ENCODE results near the gene PLA2G4B.

The PLA2G4B gene

GRCh38 chr15:41848631-41849030 lies 10.0 kb downstream of the PLA2G4B start:
- Histone ChIP-seq H3K27me3 (replicated peaks; ENCODE audit: control insufficient read depth, insufficient read depth, low read length, poor library complexity, severe bottlenecking) (no peaks in the 10 kb centered on the region), H3K36me3 (ENCODE audit: control insufficient read depth, insufficient read depth, low read length) (peaks cover 44% of the 10 kb centered on the region), H3K9me3 (ENCODE audit: control insufficient read depth, low read length) (no peaks in the 10 kb centered on the region), H3K4me1 (ENCODE audit: control insufficient read depth, insufficient read depth, low read length, poor library complexity, severe bottlenecking) (no peaks in the 10 kb centered on the region), H3K4me3 (ENCODE audit: insufficient read depth, low read depth, low read length, poor library complexity, severe bottlenecking) (no peak overlapping the region), H3K27ac (ENCODE audit: insufficient read depth, low read length, poor library complexity, severe bottlenecking) (no peak overlapping the region)
- DNase-seq: no peak

GRCh38 chr15:41849204-41849603 lies 10.6 kb downstream of the PLA2G4B start:
- H3K27me3 ChIP-seq (replicated peaks; ENCODE audit: control insufficient read depth, insufficient read depth, low read length, poor library complexity, severe bottlenecking): no peaks in the 10 kb centered on the region
- DNase-seq: no peak
- no peak overlapping the region for H3K27ac ChIP-seq (ENCODE audit: insufficient read depth, low read length, poor library complexity, severe bottlenecking)
- no peaks in the 10 kb centered on the region for H3K9me3 ChIP-seq (ENCODE audit: control insufficient read depth, low read length)
- H3K4me1 ChIP-seq (ENCODE audit: control insufficient read depth, insufficient read depth, low read length, poor library complexity, severe bottlenecking): no peaks in the 10 kb centered on the region
- H3K4me3 ChIP-seq (ENCODE audit: insufficient read depth, low read depth, low read length, poor library complexity, severe bottlenecking): no peak overlapping the region
- peaks cover 40% of the 10 kb centered on the region for H3K36me3 ChIP-seq (ENCODE audit: control insufficient read depth, insufficient read depth, low read length)

- no peak overlapping the region for H3K27ac ChIP-seq (ENCODE audit: insufficient read depth, low read length, poor library complexity, severe bottlenecking)
- peaks cover 33% of the 10 kb centered on the region for H3K36me3 ChIP-seq (ENCODE audit: control insufficient read depth, insufficient read depth, low read length)
Measured at GRCh38 chr15:41849861-41850260, 11.2 kb downstream of the PLA2G4B start.

GRCh38 chr15:41850482-41851166 lies 12.0 kb downstream of the PLA2G4B start:
- H3K27ac ChIP-seq (ENCODE audit: insufficient read depth, low read length, poor library complexity, severe bottlenecking): no peak overlapping the region
- H3K36me3 ChIP-seq (ENCODE audit: control insufficient read depth, insufficient read depth, low read length): peaks cover 27% of the 10 kb centered on the region
- no peak overlapping the region for H3K4me3 ChIP-seq (ENCODE audit: insufficient read depth, low read depth, low read length, poor library complexity, severe bottlenecking)
- no peaks in the 10 kb centered on the region for H3K9me3 ChIP-seq (ENCODE audit: control insufficient read depth, low read length)
- DNase-seq: no peak
- H3K4me1 ChIP-seq (ENCODE audit: control insufficient read depth, insufficient read depth, low read length, poor library complexity, severe bottlenecking): no peaks in the 10 kb centered on the region
- H3K27me3 ChIP-seq (replicated peaks; ENCODE audit: control insufficient read depth, insufficient read depth, low read length, poor library complexity, severe bottlenecking): no peaks in the 10 kb centered on the region

More at GRCh38 chr15:41849861-41850260, 11.2 kb downstream of the PLA2G4B start:
- H3K4me1 ChIP-seq (ENCODE audit: control insufficient read depth, insufficient read depth, low read length, poor library complexity, severe bottlenecking): no peaks in the 10 kb centered on the region
- H3K9me3 ChIP-seq (ENCODE audit: control insufficient read depth, low read length): no peaks in the 10 kb centered on the region
- H3K4me3 ChIP-seq (ENCODE audit: insufficient read depth, low read depth, low read length, poor library complexity, severe bottlenecking): no peak overlapping the region
- H3K27me3 ChIP-seq (replicated peaks; ENCODE audit: control insufficient read depth, insufficient read depth, low read length, poor library complexity, severe bottlenecking): no peaks in the 10 kb centered on the region
- DNase-seq: no peak

GRCh38 chr15:41851167-41851523 lies 12.5 kb downstream of the PLA2G4B start:
- Histone ChIP-seq H3K9me3 (ENCODE audit: control insufficient read depth, low read length) (no peaks in the 10 kb centered on the region), H3K4me3 (ENCODE audit: insufficient read depth, low read depth, low read length, poor library complexity, severe bottlenecking) (no peak overlapping the region), H3K36me3 (ENCODE audit: control insufficient read depth, insufficient read depth, low read length) (peaks cover 23% of the 10 kb centered on the region), H3K27ac (ENCODE audit: insufficient read depth, low read length, poor library complexity, severe bottlenecking) (no peak overlapping the region), H3K27me3 (replicated peaks; ENCODE audit: control insufficient read depth, insufficient read depth, low read length, poor library complexity, severe bottlenecking) (no peaks in the 10 kb centered on the region), H3K4me1 (ENCODE audit: control insufficient read depth, insufficient read depth, low read length, poor library complexity, severe bottlenecking) (no peaks in the 10 kb centered on the region)
- no peak for DNase-seq

- Histone ChIP-seq H3K4me1 (ENCODE audit: control insufficient read depth, insufficient read depth, low read length, poor library complexity, severe bottlenecking) (no peaks in the 10 kb centered on the region), H3K36me3 (ENCODE audit: control insufficient read depth, insufficient read depth, low read length) (peaks cover 16% of the 10 kb centered on the region), H3K27ac (ENCODE audit: insufficient read depth, low read length, poor library complexity, severe bottlenecking) (no peak overlapping the region), H3K27me3 (replicated peaks; ENCODE audit: control insufficient read depth, insufficient read depth, low read length, poor library complexity, severe bottlenecking) (no peaks in the 10 kb centered on the region), H3K4me3 (ENCODE audit: insufficient read depth, low read depth, low read length, poor library complexity, severe bottlenecking) (no peak overlapping the region), H3K9me3 (ENCODE audit: control insufficient read depth, low read length) (no peaks in the 10 kb centered on the region)
- no peak for DNase-seq
Measured at GRCh38 chr15:41851755-41852370, 13.2 kb downstream of the PLA2G4B start.

GRCh38 chr15:41852736-41853590 lies 14.3 kb downstream of the PLA2G4B start:
- H3K4me1 ChIP-seq (ENCODE audit: control insufficient read depth, insufficient read depth, low read length, poor library complexity, severe bottlenecking): no peaks in the 10 kb centered on the region
- no peaks in the 10 kb centered on the region for H3K9me3 ChIP-seq (ENCODE audit: control insufficient read depth, low read length)
- H3K27ac ChIP-seq (ENCODE audit: insufficient read depth, low read length, poor library complexity, severe bottlenecking): no peak overlapping the region
- no peaks in the 10 kb centered on the region for H3K27me3 ChIP-seq (replicated peaks; ENCODE audit: control insufficient read depth, insufficient read depth, low read length, poor library complexity, severe bottlenecking)
- H3K36me3 ChIP-seq (ENCODE audit: control insufficient read depth, insufficient read depth, low read length): peaks cover 5% of the 10 kb centered on the region
- no peak overlapping the region for H3K4me3 ChIP-seq (ENCODE audit: insufficient read depth, low read depth, low read length, poor library complexity, severe bottlenecking)
- DNase-seq: no peak

GRCh38 chr15:41853831-41854230 lies 15.2 kb downstream of the PLA2G4B start:
- Histone ChIP-seq H3K4me1 (ENCODE audit: control insufficient read depth, insufficient read depth, low read length, poor library complexity, severe bottlenecking) (no peaks in the 10 kb centered on the region), H3K27me3 (replicated peaks; ENCODE audit: control insufficient read depth, insufficient read depth, low read length, poor library complexity, severe bottlenecking) (no peaks in the 10 kb centered on the region)

GRCh38 chr15:41854443-41854842 lies 15.8 kb downstream of the PLA2G4B start:
- DNase-seq: no peak
- Histone ChIP-seq H3K9me3 (ENCODE audit: control insufficient read depth, low read length) (no peaks in the 10 kb centered on the region), H3K4me1 (ENCODE audit: control insufficient read depth, insufficient read depth, low read length, poor library complexity, severe bottlenecking) (no peaks in the 10 kb centered on the region), H3K27ac (ENCODE audit: insufficient read depth, low read length, poor library complexity, severe bottlenecking) (no peak overlapping the region), H3K4me3 (ENCODE audit: insufficient read depth, low read depth, low read length, poor library complexity, severe bottlenecking) (no peak overlapping the region), H3K27me3 (replicated peaks; ENCODE audit: control insufficient read depth, insufficient read depth, low read length, poor library complexity, severe bottlenecking) (no peaks in the 10 kb centered on the region), H3K36me3 (ENCODE audit: control insufficient read depth, insufficient read depth, low read length) (no peaks in the 10 kb centered on the region)

More at GRCh38 chr15:41853831-41854230, 15.2 kb downstream of the PLA2G4B start:
- DNase-seq: no peak
- Histone ChIP-seq H3K27ac (ENCODE audit: insufficient read depth, low read length, poor library complexity, severe bottlenecking) (no peak overlapping the region), H3K4me3 (ENCODE audit: insufficient read depth, low read depth, low read length, poor library complexity, severe bottlenecking) (no peak overlapping the region), H3K36me3 (ENCODE audit: control insufficient read depth, insufficient read depth, low read length) (no peaks in the 10 kb centered on the region), H3K9me3 (ENCODE audit: control insufficient read depth, low read length) (no peaks in the 10 kb centered on the region)
